Heart left ventricle (tissue), 13 donors: ENCODE results near the gene LTC4S.

Source experiments
- CTCF ChIP-seq, 12 donors: fragments of 200-600 bp; sonication (generic) in 4 of 12; IDR thresholded peaks; one replicate each; pipeline versions ENCODE4 v1.5.0 to v1.8.0; 2018 to 2022; ENCODE audit warnings: antibody characterized with exemption in 12 of 12, mild to moderate bottlenecking in 5 of 12
- POLR2A ChIP-seq, 2 donors: fragments of 450-650 bp; IDR thresholded peaks; one replicate each; pipeline ENCODE4 v1.6.1; 2017; ENCODE audit warnings: antibody characterized with exemption in 2 of 2, mild to moderate bottlenecking in 2 of 2, moderate library complexity in 2 of 2
- donor health status: ischemic (EF 13 %, LVEDD 7.1; RV severe dilation, severe dysfunction).
- donor health status: DM: no; HTN: yes; CAD: no.
- donor health status: DM: no; HTN: no; CAD: no.
- donor health status: ischemic (EF 25% LVEDD 6.9; RV normal size, moderate dysfunction).
- donor health status: ischemic (EF 25% LVEDD 5.7; RV mildly dilated, moderate dysfunction).
- donor health status: ischemic (EF 35%, LVEDD 5.7; RV mildly dilated, moderate dysfunction).
- donor health status: nonischemic (EF 11% LVEDD 7.7; RV severe dilation, severe dysfunction).
- donor health status: DM: yes; HTN: yes; CAD: no.
- donor health status: PGD.
- donor health status: ischemic (EF 29% LVEDD 5.4; RV normal size, mild dysfunction).
- donor health status: nonischemic (EF 23%, LVEDD 6.1; RV moderate dilation, normal function).

- no peak for TF ChIP-seq CTCF (IDR thresholded peaks at IDR 0.05)
- no peak for TF ChIP-seq POLR2A (IDR thresholded peaks at IDR 0.05)
These were observed 11.3 kb downstream of the LTC4S start for GRCh38 chr5:179805070-179805528.
